Right ventricle myocardium inferior (tissue), 1 donor: Measurements from ENCODE around the gene TMPRSS6. TPM values are rescaled to one million over a fixed set of nuclear protein-coding genes. Genes with fewer than 3 reads are reported as not detected.

Experiments used
- ATAC-seq: fragments of 200-7000 bp; cut with Tn5 transposase; one replicate; pipeline ENCODE4 v1.9.1; 2020; ENCODE audit warnings: mild to moderate bottlenecking, moderate library complexity
- DNase-seq: peaks from one replicate; pipeline ENCODE4 v3.0.0; 2021; ENCODE audit errors: missing footprints
- intact Hi-C: fragments of 100-400 bp; cut with DNase I; formaldehyde crosslinking; loops from one replicate; pipeline ENCODE4 v1.11.0; 2022
- total RNA-seq: library from RNA; stranded (reverse); fragmentation: NEBNext Ultra II Directional; extraction: Animal tissue kit (Norgen Biotek cat#: 25700); gene quantifications from one replicate; pipeline ENCODE4 v1.2.1, GENCODE V29; 2021
- donor health status: DM: no; HTN: yes; CAD: no; lungs with severe emphysema.

The TMPRSS6 gene
- total RNA-seq, 1 donor from 2014 or later, result not detected

DNA sequence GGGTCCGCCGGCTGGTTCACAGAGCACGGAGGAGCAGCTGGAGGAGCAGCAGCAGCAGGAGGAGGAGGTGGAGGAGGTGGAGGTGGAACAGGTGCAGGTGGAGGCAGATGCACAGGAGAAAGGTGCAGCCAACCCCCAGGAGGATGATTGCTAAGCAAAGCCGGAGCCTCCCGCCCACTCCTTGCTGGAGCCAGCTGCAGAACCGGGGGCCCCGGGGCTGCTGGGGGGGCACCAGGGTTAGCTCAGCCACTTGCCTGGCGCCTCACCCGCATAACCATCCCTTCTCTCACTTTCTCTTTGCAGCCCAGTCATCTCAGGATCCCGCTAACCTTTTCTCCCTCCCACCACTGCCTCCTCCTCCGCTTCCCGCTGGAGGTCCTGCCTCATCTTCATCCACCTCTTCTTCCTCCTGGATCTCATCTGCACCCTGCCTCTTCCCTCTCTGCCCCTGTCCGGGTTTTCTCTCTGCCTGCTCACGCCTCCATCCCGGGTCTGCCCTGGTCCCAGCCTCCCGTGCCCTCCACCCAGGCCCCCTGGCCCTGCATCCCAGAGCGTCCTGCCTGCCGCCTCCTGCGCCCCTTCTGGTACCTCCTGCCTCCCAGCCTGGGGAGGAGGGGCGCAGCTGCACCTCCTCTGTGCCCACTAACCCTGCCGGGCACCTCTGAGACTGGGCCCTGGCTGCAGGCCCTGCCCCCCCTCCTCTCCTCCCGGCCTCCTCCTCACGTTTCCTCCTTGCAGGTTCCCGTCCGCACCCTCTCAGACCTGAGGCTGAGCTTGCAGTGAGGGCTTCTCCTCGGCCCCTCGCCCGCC lies 48.5 kb downstream of the TMPRSS6 start:
- ATAC-seq, result no peak
- peak; percentile 28 for DNase-seq
- intact Hi-C loops, result no loop called here

DNA sequence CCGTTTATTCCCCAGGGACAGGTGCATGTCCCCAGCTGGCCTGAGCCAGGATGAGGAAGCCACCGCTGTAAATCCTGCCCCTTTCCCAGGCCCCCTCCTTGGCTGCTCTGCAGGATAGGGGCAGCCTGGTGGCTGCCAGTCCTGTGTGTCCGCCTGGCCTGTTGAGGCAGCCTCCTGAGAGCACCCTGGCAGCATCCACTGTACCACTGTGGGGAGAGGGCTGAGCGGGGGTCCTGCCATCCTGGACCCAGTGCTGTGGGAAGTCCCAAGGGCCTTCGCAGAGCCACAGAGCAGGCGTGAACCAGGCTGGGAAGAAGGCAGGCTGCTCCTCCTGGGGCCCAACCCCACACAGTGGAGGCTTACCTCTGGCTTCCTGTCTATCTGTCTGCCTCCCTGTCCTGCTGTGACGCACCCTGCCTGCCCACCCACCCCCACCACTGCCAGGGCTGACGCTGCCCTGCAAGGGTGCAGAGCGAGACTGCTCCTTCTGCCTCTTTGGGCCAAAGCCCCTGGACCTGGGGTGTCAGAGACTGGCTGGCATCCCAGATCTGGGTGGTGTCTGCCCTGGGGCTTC lies 49.5 kb downstream of the TMPRSS6 start:
- intact Hi-C loops, result no loop called here
- peak; percentile 56 for DNase-seq
- no peak for ATAC-seq

DNA sequence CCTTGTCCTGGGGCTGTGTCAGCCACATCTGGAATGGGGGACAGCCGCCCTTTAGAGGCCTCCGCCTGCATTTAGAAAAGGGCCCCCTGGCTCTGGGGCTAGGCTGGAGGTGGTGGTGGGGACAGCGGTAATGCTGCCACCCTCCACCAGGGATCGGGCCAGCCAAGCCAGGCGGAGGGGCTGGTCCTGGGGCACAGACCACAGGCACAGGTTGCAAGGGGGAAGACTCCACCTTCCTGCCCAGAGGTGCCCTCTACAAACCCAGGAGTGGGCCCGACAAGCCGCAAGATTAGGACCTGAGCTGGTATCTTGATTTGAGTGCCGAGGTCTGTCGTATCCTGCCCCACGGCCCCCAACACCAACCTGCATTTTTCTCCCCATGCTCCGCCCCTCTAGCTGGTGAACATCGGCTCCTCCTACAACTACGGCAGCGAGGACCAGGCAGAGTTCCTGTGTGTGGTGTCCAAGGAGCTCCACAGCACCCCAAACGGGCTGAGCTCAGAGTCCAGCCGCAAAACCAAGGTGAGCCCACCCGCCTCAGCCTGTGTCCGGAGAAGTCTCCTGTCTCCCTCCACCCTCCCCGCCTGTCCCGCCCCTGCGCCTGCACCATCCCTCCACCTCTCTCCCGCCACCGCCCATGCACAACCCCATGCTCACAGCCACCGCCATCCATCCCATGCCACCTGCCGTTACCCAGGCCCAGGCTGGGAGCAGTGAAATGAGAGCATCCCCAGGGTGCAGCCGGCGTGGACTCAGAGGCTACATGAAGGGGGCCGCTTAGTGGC lies 50.4 kb downstream of the TMPRSS6 start:
- intact Hi-C loops, result no loop called here
- ATAC-seq (no peak), DNase-seq (peak; percentile 49)

DNA sequence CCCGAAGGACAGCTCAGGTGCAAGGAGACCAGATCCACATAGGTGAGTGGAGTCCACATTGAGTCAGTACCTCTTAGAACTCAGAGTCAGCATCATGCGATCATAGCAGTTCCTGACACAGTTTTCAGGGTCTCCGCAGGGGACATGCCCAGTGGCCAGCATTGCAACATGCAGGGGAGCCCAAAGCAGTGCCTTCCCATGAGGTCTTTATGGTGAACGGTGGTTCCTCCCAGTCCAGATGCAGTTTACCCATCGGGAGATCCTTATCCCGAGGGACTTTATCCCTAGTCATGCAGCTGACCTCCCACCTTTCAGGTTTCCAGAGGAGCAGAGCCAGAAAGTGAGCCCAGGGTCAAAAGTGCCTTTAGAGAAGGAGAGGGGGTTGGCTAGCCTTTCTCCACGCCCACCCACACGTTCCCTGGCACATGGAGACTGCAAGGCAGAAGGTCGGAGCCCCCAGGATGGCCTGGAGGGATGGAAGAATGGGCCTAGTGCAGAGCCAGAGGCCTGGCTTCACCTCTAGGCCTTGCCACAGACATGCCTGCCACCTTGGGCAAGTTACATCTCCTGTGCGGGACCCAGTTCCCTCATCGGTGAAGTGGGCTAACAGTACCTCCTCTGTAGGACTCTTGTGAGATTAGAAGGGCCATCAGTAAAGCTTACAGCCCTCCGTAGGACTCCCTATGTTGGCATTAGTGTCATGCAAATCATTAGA lies 51.6 kb downstream of the TMPRSS6 start:
- ATAC-seq (no peak), DNase-seq (peak; percentile 58)
- intact Hi-C loops, result no loop called here

DNA sequence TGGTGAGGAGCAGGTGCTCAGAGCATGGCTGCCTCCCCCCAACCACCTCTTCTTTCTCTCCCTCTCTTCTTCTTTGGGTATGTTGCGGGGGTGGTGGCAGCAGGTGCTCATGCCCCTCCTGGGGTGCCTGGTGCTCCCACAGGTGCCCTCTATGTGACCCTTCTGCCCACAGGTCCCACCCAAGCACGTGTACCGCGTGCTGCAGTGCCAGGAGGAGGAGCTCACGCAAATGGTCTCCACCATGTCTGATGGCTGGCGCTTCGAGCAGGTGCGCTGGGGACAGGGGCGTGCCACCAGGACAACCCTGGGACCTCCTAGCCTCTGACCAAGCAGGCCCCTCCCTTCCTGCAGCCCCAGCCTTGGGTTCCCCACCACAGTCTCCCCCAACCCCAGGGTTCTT lies 52.3 kb downstream of the TMPRSS6 start:
- intact Hi-C loops, result no loop called here
- ATAC-seq (no peak), DNase-seq (peak; percentile 17)

DNA sequence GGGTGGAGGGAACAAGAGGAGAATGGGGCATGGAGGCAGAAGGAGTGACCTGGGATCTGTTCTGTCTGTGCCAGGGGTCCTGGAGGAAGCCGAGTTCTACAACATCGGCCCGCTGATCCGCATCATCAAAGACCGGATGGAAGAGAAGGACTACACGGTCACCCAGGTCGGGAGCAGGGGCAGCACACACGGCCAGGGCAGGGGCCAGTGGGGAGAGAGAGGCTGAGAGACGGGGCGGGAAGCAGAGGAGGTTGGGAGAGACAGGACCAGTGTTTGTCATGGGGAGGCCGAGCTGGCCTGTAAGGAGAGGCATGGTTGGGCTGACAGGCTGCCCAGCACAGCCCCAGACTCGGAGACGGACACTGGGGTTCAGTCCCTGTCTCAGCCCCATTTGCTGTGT lies 53.3 kb downstream of the TMPRSS6 start:
- intact Hi-C loops, result no loop called here
- DNase-seq, result peak; percentile 37
- ATAC-seq, result no peak

DNA sequence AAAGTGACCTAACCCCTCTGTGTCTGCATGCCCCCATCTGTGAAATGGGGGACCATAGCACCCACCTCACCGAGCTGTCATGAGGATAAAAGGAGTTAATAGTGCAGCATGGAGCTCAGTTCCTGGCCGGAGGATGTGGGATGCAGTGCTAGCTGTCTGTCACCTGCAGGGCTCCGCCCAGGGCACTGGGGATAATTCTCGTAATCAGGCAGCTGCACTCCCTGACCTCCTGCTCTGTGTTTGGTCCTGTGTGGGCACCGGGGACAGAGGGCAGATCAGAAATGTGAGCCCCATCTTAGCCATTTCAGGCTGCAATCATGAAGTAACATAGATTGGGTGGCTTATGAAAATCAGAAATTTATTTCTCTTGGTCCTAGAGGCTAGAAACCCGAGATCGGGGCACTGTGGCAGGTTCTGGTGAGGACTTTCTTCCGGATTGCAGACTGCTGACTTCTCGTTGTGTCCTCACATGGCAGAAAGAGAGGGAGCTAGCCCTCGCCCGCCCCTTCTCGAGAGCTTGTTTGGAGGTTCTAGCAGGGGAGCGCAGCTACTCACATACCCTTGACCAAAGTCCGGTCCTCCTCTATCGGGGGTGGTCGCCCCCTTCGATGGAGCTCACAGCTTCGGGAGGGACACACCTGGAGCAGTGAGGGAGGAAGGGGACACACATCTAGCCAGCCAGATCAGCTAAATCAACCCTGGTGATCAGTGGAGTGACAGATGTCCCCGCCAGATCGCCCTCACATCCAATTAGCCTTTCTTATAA lies 54.7 kb downstream of the TMPRSS6 start:
- DNase-seq, result peak; percentile 42
- intact Hi-C loops, result no loop called here
- ATAC-seq, result no peak

DNA sequence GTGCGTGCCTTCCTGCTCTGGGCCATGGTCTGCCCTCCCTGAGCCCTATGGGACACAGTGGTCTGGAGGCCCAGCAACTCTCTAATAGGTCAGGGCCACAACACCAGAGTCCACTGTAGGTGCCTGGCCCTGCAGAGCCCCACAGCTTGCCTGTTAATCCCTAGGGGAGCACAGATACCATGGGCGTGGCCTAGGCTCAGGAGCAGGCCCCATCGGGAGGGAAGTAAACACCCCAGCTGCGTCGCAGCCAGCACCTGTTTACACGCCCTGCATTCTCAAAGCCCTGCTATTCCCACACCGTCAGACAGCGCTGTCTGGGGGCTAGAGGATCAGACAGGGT lies 55.5 kb downstream of the TMPRSS6 start:
- ATAC-seq, result no peak
- intact Hi-C loops, result no loop called here
- DNase-seq, result peak; percentile 37

DNA sequence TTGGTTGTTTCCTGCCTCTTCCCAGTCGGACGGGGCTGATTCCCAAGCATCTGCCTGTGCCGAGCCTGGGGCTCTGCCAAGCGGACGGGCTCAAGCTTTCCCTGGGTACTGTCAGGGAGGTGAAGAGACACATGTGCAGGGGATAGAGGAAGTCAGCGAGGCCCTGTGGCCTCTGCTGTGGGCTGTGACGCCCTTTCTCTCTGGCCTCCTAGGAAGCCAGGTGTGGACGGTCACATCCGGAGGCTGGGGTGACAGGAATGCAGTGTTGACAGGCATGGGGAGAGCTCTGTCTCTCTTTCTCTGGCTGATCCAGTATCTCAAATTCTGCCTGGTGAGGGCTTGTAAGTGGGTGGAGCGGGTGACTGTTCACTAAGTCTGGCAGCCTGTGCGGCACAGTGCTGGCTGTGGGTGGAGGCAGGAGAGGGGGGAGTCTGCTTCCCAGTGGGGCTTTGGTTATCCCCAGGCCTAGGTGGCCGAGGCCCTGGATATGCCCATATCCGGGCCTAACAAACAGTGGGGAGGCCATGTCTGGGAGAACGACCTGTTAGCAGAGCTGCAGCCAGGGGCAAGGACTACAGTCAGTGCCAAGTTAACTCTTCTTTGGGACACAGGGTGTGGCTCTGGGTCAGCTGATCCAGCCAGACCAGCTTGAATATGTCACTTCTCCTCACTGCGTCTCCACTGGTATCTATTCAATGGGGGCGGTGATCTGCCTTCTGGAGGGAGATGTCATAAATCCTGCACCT lies 56.0 kb downstream of the TMPRSS6 start:
- ATAC-seq (peak; percentile 69), DNase-seq (peak; percentile 72)

DNA sequence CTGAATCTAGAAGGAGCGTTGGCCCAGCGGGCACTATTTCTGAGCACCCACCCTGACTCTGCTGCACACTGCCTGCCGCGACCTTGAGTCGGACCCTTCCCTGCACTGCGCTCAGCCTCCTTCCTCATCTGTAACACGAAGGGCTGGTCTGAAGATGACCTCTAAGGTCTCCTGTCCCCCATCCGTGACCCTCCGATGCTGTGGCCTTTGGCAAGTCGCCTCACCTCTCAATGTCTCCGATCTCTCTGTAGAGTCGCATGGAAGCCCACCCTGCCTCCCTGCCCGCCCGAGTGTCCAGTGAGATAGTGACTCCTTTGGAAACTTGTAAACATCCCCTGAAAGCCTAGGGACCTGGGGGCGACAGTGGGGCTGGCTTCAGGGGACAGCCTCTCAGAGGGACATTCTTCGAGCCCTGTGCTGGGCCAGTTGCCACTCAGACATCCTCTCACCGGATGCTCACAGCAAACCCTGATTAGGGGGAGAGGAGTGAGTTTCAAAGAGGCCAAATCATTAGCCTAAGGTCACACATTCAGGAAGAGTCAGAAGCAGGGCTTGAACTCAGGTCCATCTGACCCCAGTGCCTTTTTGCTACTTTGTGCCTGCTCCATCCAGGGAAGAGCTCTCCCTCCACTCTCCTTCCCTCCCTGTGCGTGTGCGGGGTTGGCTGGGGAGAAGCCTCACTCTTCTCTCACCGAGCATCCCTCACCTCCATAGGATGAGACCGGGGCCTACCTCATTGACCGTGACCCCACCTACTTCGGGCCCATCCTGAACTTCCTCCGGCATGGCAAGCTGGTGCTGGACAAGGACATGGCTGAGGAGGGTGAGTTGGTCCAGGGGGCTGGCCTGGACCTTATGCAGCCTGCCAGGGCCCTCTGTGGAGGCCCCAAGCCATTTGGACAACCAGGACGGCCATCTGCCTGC lies 56.9 kb downstream of the TMPRSS6 start:
- DNase-seq (peak; percentile 42), ATAC-seq (no peak)
- intact Hi-C loops, result no loop called here

More for the DNA sequence above, 56.0 kb downstream of the TMPRSS6 start:
- intact Hi-C loops, result no loop called here

DNA sequence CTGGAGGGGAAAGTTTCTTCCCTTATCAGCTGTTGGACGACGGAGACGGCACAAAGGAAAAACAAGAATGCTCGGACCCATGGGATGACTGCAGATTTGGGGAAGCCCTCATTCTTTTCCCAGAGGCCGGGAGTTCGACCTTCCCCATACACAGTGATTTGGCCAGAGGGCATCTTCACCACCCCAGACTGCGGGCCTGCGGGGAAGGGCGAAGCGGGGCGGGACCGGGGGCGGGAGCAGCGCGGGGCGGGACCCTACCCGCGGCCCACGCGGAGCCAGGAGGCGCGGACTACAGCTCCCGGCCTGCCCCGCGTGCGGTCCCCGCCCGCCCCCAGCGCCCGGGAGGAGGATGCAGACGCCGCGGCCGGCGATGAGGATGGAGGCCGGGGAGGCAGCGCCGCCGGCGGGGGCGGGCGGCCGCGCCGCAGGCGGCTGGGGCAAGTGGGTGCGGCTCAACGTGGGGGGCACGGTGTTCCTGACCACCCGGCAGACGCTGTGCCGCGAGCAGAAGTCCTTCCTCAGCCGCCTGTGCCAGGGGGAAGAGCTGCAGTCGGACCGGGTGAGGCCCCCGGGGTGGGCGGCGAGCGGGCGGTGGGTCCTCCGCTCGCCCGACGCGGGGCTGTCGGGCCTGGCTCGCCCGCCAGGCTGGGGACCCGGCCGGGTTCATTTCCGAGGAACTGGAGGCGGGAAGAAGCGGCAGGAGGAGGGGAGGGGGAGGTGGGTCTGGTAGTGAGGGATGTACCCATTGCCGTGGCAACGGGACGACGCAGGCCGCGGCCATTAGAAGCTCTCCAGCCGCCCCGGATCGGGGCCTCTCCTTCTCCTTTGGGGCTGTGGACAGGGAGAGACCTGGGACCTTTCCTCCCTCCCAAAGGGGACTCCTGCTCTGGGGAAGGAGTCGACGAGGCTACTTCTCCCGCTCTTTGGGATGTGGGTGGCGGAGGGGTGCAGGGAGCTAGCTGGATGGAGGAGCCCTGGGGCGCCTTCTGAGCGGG lies 57.8 kb downstream of the TMPRSS6 start, which contains the start of gene KCTD17:
KCTD17 (plus strand) TSS at position 352 of the 995 bp plus-strand sequence; CDS start at position 371, 19 bp downstream.
- ATAC-seq, result peak; percentile 89
- DNase-seq, result peak; percentile 91
- intact Hi-C loops, result no loop called here

DNA sequence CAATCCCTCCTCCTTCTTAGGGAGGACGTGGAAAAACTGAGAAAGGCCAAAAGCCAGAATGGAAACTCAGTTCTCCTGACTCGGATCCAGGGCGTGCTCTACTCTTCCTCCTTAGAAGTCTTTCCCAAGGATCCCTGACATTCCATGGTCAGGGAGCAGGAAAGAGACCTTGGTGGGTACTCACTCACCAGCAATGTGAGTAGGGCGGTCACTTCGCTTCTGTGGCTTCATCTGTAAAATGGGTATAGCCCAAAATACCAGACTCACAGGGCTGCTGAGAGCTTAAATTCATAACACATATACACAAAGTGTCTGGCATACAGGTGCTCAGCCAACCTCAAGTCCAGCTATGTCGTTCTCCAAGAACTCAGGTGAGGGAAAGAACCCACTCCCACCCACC lies 58.6 kb downstream of the TMPRSS6 start:
- ATAC-seq, result no peak
- intact Hi-C loops, result no loop called here
- DNase-seq, result peak; percentile 7

DNA sequence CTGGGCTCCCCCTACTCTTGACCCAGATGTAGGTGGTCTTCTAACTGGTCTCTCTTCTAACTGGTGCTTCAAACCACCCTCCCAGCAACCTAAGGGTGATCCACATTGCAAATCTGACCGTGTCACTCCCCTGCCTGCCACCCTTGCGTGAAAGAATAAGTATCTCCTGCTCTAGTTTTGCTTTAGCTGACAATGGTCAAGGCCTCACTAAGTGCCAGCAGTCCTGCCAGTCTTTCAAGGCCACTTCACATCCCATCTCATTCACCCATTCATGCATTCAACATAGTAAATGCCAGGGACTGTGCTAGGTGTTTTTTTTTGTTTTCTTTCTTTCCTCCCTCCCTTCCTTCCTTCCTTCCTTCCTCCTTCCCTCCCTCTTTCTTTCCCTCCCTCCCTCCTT lies 60.3 kb downstream of the TMPRSS6 start:
- DNase-seq, result peak; percentile 22
- intact Hi-C loops, result loop anchor here (10.0 kb wide), 1 partner anchor 194 kb away; no protein-coding TSS in a partner anchor
- ATAC-seq, result no peak

DNA sequence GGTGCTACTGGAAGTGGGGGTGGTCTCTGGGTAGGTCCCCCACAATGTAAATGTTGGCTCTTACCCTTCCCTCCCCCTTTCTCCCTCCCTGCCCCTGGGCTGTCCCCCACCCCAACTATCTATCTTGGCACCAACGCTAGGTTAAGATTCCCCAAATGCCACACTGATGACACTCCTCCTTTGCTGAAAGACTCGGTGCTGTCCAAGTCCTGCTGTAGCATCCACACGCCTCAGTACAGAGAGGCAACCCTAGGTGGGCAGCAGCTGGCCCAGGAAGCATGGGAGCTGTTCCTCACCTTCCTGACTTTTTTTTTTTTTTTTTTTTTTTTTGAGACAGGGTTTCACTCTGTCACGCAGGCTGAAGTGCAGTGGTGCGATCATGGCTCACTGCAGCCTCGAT lies 61.4 kb downstream of the TMPRSS6 start:
- intact Hi-C loops, result loop anchor here (10.0 kb wide), 1 partner anchor 193 kb away; no protein-coding TSS in a partner anchor
- DNase-seq, result peak; percentile 11
- no peak for ATAC-seq

DNA sequence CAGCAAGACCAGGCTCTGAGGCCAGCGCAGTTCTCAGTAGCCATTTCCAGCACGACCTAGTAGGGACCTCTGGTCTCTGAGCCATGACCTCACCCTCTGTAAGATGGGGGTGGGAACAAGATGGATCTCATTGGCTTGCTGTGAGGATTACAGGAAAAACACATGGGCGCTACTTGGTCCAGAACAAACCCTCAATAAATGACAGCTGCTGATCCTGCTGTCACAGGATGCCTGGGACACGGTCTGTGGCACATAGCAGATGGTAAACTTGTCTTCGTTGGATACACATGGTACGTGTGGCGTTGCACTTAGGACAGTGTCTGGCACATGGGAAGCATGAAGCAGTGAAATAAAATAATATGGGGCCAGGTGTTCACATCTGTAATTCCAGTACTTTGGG lies 62.5 kb downstream of the TMPRSS6 start:
- intact Hi-C loops, result loop anchor here (10.0 kb wide), 1 partner anchor 192 kb away; no protein-coding TSS in a partner anchor
- DNase-seq, result peak; percentile 2
- ATAC-seq, result no peak
